MM.1S (cell line): ENCODE results near the gene GPR32.

Experiments
- DNase-seq: peaks from one replicate; pipeline ENCODE4 v3.0.0-alpha.2; 2015
- H2AFZ ChIP-seq: fragments of 300-600 bp; sonication (generic); 2 replicates; pipeline ENCODE4 v1.6.0; 2016; ENCODE audit warnings: antibody characterized with exemption, low read length
- H3F3A ChIP-seq: fragments of 300-600 bp; sonication (generic); 2 replicates; pipeline ENCODE4 v1.6.1; 2016; ENCODE audit warnings: mild to moderate bottlenecking, antibody characterized with exemption, low read length, moderate library complexity, mixed read lengths; ENCODE audit not compliant: insufficient read depth
- H3K27ac ChIP-seq: fragments of 300-600 bp; sonication (generic); 2 replicates; pipeline ENCODE4 v1.5.1; 2016; ENCODE audit warnings: mild to moderate bottlenecking, low read length
- H3K27me3 ChIP-seq: fragments of 300-600 bp; sonication (generic); replicated peaks from 2 replicates; pipeline ENCODE4 v1.6.0; 2016; ENCODE audit warnings: low read length; ENCODE audit not compliant: insufficient read depth
- H3K36me3 ChIP-seq: fragments of 300-600 bp; sonication (generic); replicated peaks from 2 replicates; pipeline ENCODE4 v1.6.1; 2016; ENCODE audit warnings: mild to moderate bottlenecking, low read length, mixed read lengths; ENCODE audit not compliant: insufficient read depth
- H3K4me1 ChIP-seq: fragments of 300-600 bp; sonication (generic); 2 replicates; pipeline ENCODE4 v1.6.1; 2016; ENCODE audit warnings: low read length, mixed read lengths
- H3K4me2 ChIP-seq: fragments of 300-600 bp; sonication (generic); 2 replicates; pipeline ENCODE4 v1.6.0; 2016; ENCODE audit warnings: low read depth, low read length
- H3K4me3 ChIP-seq: fragments of 300-600 bp; sonication (generic); 2 replicates; pipeline ENCODE4 v1.5.1; 2016; ENCODE audit warnings: low read length, mixed read lengths
- H3K79me2 ChIP-seq: fragments of 300-600 bp; sonication (generic); 2 replicates; pipeline ENCODE4 v1.6.1; 2016; ENCODE audit warnings: mixed run types, low read length, mixed read lengths
- H3K9ac ChIP-seq: fragments of 300-600 bp; sonication (generic); 2 replicates; pipeline ENCODE4 v1.6.1; 2016; ENCODE audit warnings: low read length, mixed read lengths
- H3K9me2 ChIP-seq: fragments of 300-600 bp; sonication (generic); replicated peaks from 2 replicates; pipeline ENCODE4 v1.6.1; 2016; ENCODE audit warnings: mild to moderate bottlenecking, low read length, mixed read lengths; ENCODE audit not compliant: insufficient read depth
- H3K9me3 ChIP-seq: fragments of 300-600 bp; sonication (generic); replicated peaks from 2 replicates; pipeline ENCODE4 v1.6.1; 2016; ENCODE audit warnings: mild to moderate bottlenecking, low read length, mixed read lengths; ENCODE audit not compliant: insufficient read depth
- H4K20me1 ChIP-seq: fragments of 300-600 bp; sonication (generic); 2 replicates; pipeline ENCODE4 v1.6.1; 2016; ENCODE audit warnings: mild to moderate bottlenecking, low read length, moderate library complexity, mixed read lengths; ENCODE audit not compliant: insufficient read depth
- CTCF ChIP-seq: fragments of 300-600 bp; sonication (generic); IDR thresholded peaks from 2 replicates; pipeline ENCODE4 v1.5.1; 2016; ENCODE audit warnings: antibody characterized with exemption, low read length, mixed read lengths
- EZH2 ChIP-seq: fragments of 300-600 bp; sonication (generic); optimal IDR thresholded peaks from 2 replicates; pipeline ENCODE3; 2017; ENCODE audit warnings: low read depth, mild to moderate bottlenecking, antibody characterized with exemption, low read length, mixed read lengths
- EZH2phosphoT487 ChIP-seq: fragments of 300-600 bp; sonication (generic); IDR thresholded peaks from 2 replicates; pipeline ENCODE4 v1.6.1; 2018; ENCODE audit warnings: antibody characterized with exemption, low read length

The GPR32 gene

GRCh38 chr19:50790922-50791467 is 20.7 kb downstream of the GPR32 start:
- no peak overlapping the region for H3K27ac ChIP-seq
- TF ChIP-seq EZH2 (no peak), CTCF (no peak), EZH2phosphoT487 (no peak)
- no peaks in the 10 kb centered on the region for H3K9me3 ChIP-seq
- peaks cover 17% of the 10 kb centered on the region for H3F3A ChIP-seq
- peaks cover 11% of the 10 kb centered on the region; the same call in 1 of the 2 replicates for H3K4me1 ChIP-seq
- no peak overlapping the region for H3K4me2 ChIP-seq
- no peak overlapping the region for H3K9ac ChIP-seq
- no peaks in the 10 kb centered on the region for H4K20me1 ChIP-seq
- no peak for DNase-seq
- H3K79me2 ChIP-seq: no peaks in the 10 kb centered on the region
- H3K9me2 ChIP-seq: no peaks in the 10 kb centered on the region
- no peaks in the 10 kb centered on the region for H3K36me3 ChIP-seq
- H3K27me3 ChIP-seq: peaks cover 6% of the 10 kb centered on the region
- H3K4me3 ChIP-seq: no peak overlapping the region
- no peak overlapping the region for H2AFZ ChIP-seq

DNA sequence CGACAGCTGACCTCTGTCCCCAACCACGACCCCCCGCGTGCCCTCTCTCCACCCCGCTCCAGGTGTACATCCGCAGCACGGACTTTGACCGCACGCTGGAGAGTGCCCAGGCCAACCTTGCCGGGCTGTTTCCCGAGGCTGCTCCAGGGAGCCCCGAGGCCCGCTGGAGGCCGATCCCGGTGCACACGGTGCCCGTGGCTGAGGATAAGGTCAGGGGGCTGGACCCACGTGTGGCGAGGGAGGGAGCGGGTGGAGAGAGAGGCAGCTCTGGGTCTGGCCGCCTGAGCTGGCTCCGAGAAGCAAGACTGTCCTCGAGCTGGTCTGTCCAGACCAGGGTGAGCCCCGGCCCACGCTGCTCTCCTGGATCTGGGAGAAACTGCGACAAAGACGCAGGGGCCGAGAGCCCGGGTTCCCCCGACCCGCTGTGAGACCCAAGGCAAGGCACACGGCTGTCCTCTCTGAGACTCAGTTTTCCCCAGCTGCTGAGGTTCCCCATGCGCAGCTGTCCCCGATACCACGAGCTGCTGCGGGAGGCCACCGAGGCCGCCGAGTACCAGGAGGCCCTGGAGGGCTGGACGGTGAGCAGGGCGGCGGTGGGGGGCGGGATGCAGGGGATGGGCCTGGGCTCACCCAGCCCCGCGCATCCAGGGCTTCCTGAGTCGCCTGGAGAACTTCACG is 21.5 kb downstream of the GPR32 start:
- Histone ChIP-seq H3K9ac (no peak overlapping the region), H3K4me1 (peaks cover 11% of the 10 kb centered on the region; the same call in 1 of the 2 replicates), H3K9me3 (no peaks in the 10 kb centered on the region), H3K79me2 (no peaks in the 10 kb centered on the region), H3K4me2 (no peak overlapping the region), H3K4me3 (no peak overlapping the region), H3K9me2 (no peaks in the 10 kb centered on the region), H4K20me1 (peaks cover 2% of the 10 kb centered on the region; the same call in 1 of the 2 replicates), H3K36me3 (no peaks in the 10 kb centered on the region), H3K27me3 (peaks cover 5% of the 10 kb centered on the region; the same call in 1 of the 2 replicates), H3F3A (peaks cover 22% of the 10 kb centered on the region), H3K27ac (no peak overlapping the region), H2AFZ (no peak overlapping the region)
- no peak for DNase-seq
- TF ChIP-seq EZH2phosphoT487 (no peak), CTCF (no peak), EZH2 (no peak)

DNA sequence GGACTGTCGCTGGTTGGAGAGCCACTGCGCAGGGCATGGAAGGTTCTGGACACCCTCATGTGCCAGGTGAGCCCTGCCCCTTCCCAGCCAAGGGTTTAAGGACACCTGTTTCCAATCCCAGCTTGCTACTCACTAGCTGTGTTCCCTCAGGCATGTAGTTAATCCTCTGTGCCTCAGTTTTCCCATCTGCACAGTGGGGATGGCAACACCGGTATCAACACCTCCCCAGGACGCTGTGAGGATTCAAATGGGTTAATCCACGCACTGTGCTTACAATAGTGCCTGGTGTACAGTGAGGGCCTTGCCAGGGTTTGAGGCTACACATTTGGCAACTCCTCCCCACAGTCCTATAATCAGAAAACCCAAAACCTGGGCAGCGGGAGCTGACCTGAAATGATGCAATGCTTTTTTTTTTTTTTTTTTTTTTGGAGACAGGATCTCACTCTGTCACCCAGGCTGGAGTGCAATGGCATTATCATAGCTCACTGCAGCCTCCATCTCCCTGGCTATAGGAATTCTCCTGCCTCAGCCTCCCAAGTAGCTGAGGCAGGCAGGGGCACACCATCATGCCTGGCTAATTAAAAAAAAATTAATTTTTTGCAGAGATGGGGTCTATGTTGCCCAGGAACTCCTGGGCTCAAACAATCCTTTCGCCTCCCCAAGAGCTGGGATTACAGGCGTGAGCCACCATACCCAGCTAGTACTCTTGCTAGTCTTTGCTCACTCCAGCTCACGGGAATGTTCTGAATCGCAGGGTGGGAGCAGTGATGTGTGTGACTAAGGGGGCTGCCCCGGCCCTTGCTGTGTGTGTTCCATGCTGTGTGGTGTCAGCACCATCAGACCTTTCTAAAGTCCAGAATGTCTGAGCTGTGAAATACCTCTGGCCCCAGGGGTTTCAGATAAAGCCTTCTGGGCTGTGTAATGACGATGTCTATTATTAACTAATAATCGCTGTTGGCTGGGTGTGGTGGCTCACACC is 22.3 kb downstream of the GPR32 start:
- peaks cover 3% of the 10 kb centered on the region; the same call in 1 of the 2 replicates for H3K27me3 ChIP-seq
- no peaks in the 10 kb centered on the region for H3K79me2 ChIP-seq
- no peaks in the 10 kb centered on the region for H3K9me3 ChIP-seq
- no peak for DNase-seq
- H3F3A ChIP-seq: peaks cover 27% of the 10 kb centered on the region
- no peak overlapping the region for H3K27ac ChIP-seq
- H3K4me3 ChIP-seq: no peak overlapping the region
- H4K20me1 ChIP-seq: peaks cover 7% of the 10 kb centered on the region; the same call in 1 of the 2 replicates
- no peaks in the 10 kb centered on the region for H3K36me3 ChIP-seq
- peaks cover 11% of the 10 kb centered on the region; the same call in 1 of the 2 replicates for H3K4me1 ChIP-seq
- no peak for TF ChIP-seq EZH2phosphoT487
- TF ChIP-seq CTCF: no peak
- TF ChIP-seq EZH2: no peak
- H3K9ac ChIP-seq: no peak overlapping the region
- H3K4me2 ChIP-seq: no peak overlapping the region
- H3K9me2 ChIP-seq: no peaks in the 10 kb centered on the region
- no peak overlapping the region for H2AFZ ChIP-seq
